ENCODE data around the gene DDX28. TPM values are rescaled to one million over a fixed set of nuclear protein-coding genes. Genes with fewer than 3 reads are reported as not detected.

The DDX28 gene
- total and polyA plus RNA-seq, 2 experiments from 2014 or later = 12.2 to 23.8 TPM

GRCh38 chr16:68013440-68013839 lies 9.6 kb downstream of the DDX28 start:
- peaks cover 7% of the 10 kb centered on the region for H3K4me1 Mint-ChIP-seq
- Histone ChIP-seq H3K9me2 (ENCODE audit: insufficient read depth) (no peaks in the 10 kb centered on the region), H3F3A (replicated peaks; ENCODE audit: low read depth) (no peaks in the 10 kb centered on the region), H3K36me3 (ENCODE audit: insufficient read depth) (no peaks in the 10 kb centered on the region), H4K20me1 (replicated peaks; ENCODE audit: insufficient read depth) (no peaks in the 10 kb centered on the region), H3K79me2 (replicated peaks; ENCODE audit: insufficient read depth) (no peaks in the 10 kb centered on the region), H3K4me1 (ENCODE audit: insufficient read depth) (no peaks in the 10 kb centered on the region), H3K27ac (ENCODE audit: low read depth) (no peak overlapping the region), H3K27me3 (ENCODE audit: insufficient read depth) (no peaks in the 10 kb centered on the region), H3K4me3 (no peak overlapping the region), H3K4me2 (no peak overlapping the region), H2AFZ (no peak overlapping the region)
- peaks cover 20% of the 10 kb centered on the region for H3K27me3 Mint-ChIP-seq (ENCODE audit: insufficient read depth, low read depth, poor library complexity)
- H3K9me3 Mint-ChIP-seq = no peaks in the 10 kb centered on the region; the same call in 2 of the 3 replicates
- H3K36me3 Mint-ChIP-seq (ENCODE audit: low read depth) = no peaks in the 10 kb centered on the region
- H3K4me3 Mint-ChIP-seq = no peak overlapping the region
- H3K27ac Mint-ChIP-seq = no peak overlapping the region
- DNase-seq (ENCODE audit: low spot score) (no peak), ATAC-seq (no peak)
- TF ChIP-seq CREB1 (CRISPR knock-in tag; IDR thresholded peaks at IDR 0.05; ENCODE audit: low read depth) (no peak), POLR2AphosphoS5 (IDR thresholded peaks at IDR 0.05; ENCODE audit: low read depth) (no peak), EZH2phosphoT487 (IDR thresholded peaks at IDR 0.05; ENCODE audit: unreplicated experiment) (no peak), JUNB (IDR thresholded peaks at IDR 0.05; ENCODE audit: unreplicated experiment) (no peak), ZNF114 (CRISPR knock-in tag; IDR thresholded peaks at IDR 0.05) (no peak), REST (IDR thresholded peaks at IDR 0.05; ENCODE audit: unreplicated experiment) (no peak), CTCF (conservative IDR thresholded peaks at IDR 0.05; ENCODE audit: low read depth in 2 of 2) (no peak), ZNF331 (CRISPR knock-in tag; IDR thresholded peaks at IDR 0.05; ENCODE audit: low read depth) (no peak), EZH2 (IDR thresholded peaks at IDR 0.05; ENCODE audit: low read depth, unreplicated experiment) (no peak), ZNF462 (CRISPR knock-in tag; IDR thresholded peaks at IDR 0.05) (no peak), STAT1 (IDR thresholded peaks at IDR 0.05; ENCODE audit: unreplicated experiment) (no peak), ETS1 (IDR thresholded peaks at IDR 0.05) (no peak)

Measured in GM23338 (cell line).